ENCODE results near the gene CFAP299.

The CFAP299 gene

DNA sequence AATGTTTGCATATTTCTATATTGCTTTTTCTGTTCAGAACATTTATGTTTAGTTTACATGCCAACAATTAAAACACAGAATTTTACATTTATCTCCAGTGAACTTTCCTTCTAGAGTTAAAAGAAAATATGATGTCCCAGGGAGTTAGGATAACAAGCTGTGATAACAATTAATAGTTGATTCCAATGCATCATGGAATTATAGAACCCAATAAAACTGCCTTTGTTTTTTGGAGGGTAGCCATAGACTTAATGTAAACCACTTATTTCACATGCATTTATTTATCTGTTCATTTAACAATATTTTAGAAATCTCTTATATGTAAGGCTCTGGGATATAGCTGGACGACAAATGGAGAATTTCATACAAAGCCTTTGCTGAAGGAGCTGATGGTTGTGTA, 180.0 kb downstream of the CFAP299 start:
- DNase-seq (ENCODE audit: low read depth, low spot score) = no peak

- no peak for DNase-seq (ENCODE audit: low read depth, low spot score)
These were observed 185.9 kb downstream of the CFAP299 start for GRCh38 chr4:80521438-80521837.

DNA sequence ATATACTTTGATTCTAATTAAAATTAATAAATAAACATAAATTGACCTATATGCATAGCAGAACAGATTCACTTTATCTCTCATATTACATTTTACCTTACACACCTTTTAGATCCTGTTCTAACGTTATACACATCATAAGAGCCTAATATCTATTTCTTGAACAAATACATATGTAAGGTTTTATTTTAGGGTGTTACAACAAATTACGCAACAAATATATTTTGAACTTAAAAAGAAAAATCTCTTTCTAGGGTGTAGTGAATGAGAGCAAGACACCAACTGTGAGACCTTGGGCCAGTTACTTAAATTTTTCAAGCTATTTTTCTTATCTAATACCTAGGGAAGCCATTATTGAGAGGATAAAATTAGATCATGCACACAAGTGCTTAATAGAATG, 191.2 kb downstream of the CFAP299 start:
- DNase-seq (ENCODE audit: low read depth, low spot score) = no peak

DNA sequence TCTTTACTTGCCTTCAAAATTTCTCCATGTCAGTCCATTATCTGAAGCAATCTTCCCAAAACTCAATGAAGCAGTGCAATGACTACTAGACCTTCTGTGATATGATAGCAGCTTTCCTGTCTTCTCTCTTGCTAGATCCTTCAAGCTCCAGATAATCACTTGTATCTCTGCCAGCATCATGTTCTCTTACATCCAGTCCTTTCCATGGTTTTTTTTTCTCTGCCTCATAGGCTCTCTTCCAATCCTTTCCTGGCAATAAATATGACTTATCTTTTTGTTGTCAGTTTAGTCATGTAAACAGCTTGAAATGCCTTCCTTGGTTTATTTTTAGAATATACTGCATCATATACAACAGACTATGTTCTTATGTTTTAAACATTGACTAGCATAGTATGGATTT, 193.5 kb downstream of the CFAP299 start:
- no peak for DNase-seq (ENCODE audit: low read depth, low spot score)

DNA sequence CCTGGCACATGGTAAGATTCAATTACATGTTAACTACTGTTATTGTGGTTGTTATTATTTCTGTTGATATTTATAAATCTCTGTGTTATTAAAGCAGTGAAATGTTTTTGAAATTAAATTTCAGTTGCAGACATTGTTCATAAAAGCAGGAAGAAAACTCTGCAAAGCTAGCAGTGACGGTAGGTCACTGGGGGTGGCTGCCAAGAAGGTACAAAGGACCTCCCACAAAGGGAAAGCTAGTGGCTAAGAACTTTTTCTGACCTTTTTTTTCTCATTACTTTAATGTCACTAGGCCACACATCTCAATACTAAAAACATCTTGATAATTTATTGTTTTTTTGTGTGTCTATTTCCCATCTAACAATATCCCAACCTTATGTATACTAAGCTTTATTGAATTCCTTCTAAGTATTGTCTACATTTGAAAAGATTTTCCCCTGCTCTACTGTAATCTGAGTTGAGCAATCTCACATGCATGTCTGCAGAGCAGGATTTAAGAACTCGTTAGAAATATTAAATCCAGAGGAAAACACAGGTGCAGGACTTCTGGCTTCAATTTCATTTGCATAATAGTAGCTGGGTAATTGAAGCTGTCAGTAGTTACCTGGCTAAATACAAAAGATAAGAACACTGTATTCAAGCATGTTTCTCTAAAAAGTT, 197.3 kb downstream of the CFAP299 start:
- no peak for DNase-seq (ENCODE audit: low read depth, low spot score)

DNA sequence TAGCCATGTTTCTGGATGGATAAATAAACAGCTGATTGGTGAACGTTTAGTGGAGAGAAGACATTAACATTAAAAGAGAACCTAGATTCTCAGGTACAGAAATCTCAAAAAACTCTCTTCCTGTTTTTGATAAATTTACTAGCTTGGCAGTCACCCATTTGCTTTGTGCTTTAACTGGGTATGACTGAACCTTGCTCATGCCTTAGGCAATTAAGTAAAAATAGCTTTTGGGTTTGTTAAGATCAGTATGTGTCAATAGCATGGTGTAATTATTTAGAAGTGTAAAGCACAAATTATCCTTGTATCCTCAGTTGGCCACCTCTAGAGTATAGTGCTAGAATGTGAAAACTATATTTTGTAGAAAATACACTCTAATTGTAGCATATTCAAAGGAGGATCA, 200.0 kb downstream of the CFAP299 start:
- no peak for DNase-seq (ENCODE audit: low read depth, low spot score)

DNA sequence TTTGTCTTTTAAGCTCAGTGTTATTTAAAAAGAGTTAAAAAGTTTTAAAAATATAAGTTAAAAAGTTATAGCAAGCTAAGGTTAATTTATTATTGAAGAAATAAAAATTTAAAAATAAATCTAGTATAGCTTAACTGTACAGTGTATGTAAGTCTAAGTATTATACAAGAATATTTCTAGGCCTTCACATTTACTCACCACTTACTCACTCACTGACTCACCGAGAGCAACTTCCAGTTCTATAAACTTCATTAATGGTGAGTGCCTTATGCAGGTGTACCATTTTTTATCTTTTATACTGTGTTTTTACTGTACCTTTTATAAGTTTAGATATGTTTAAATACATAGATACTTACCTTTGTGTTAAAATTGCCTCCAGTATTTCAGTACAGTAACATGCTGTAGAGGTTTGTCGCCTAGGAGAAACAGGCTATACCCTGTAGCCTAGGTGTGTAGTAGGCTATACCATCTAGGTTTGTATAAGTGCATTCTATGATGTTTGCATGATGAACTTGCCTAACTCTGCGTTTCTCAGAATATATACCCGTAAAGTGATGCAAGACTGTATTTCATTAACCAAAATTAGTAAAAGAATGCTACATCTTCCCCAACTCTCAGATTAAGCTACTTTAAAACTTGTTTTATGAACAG, 202.9 kb downstream of the CFAP299 start:
- DNase-seq (ENCODE audit: low read depth, low spot score) = no peak

DNA sequence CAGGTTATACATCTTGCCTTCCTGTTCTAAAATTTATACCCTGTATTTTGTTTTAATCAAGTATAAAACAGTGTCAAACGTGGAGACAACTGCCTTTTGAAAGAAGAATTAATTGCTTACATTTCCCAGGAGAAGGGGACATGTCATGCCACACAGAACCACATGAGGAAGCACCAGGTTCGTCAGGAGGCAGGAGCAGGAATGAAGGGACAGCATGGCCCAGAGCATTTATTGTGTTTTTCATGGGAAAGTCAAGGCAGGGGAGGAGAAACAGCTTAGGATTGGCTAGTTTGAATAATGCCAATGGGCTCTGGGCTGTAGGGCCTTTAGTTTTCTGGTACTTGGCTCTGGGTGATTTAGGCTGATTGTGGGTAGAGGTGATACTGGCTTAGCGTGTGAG, 203.7 kb downstream of the CFAP299 start:
- no peak for DNase-seq (ENCODE audit: low read depth, low spot score)

DNA sequence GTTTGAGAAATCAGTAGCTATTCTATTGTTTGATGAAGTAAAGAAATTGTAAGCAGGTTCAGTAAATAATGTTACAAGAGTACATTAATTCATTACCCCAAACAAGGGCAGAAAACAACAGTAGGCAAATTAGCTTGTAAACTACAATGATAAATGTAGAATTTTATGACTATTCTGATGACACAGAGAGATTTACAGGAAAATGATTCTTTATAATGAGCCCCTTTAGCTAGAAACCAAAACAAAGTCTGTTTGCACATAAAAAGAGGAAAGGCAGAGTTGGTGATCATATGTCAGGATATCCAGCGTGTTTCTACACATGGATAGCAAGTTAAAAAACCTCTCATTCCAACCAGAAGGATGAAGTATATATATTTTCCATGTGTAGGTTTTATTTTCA, 204.8 kb downstream of the CFAP299 start:
- no peak for DNase-seq (ENCODE audit: low read depth, low spot score)

DNA sequence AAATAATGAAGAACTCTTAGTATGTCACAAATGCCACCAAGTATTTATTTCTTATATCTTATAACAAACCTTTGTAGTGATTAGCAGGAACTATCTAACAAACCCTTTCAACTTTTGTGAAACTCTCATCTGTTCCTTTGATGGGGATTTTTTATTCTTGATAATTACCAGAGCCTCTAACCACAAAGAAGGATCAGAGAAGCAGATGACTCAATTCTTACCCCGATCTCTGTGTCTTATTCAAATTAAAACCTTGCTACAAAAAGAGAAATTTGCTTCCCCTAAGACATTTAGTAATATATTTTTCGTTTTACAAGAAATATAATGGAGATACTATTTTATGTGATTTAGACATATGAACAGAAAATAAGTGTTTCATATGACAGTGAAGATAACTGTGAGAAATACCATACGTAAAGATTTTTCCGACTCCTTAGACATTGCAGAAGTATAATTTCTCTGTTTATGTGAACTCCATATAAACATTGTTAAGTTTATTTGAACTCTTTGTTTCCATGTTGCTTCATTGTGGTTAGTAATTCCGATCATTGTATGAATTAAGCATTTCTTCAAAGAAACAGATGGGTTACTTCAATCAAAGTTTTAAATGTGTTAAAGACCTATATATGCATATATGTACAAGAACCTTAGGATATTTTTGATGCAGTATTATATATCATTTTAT, 205.4 kb downstream of the CFAP299 start:
- no peak for DNase-seq (ENCODE audit: low read depth, low spot score)

- no peak for DNase-seq (ENCODE audit: low read depth, low spot score)
These were observed 207.2 kb downstream of the CFAP299 start for GRCh38 chr4:80542747-80543146.

DNA sequence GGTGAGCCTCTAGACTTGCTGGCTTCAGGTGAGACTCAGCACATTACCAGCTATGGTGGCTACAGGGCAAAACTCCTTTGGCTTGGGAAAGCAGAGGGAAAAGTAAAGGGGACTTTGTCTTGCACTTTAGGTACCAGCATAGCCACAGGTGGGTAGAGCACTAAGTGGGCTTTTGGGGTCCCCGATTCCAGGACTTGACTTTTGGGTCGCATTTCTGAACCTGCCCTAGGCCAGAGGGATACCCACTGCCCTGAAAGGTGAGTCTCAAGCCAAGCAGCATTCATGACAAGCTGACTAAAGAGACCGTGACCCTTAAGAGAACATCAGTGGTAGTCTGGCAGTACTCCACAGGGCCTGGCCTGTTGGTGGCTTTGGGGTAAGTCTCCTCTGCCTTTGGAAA, 224.8 kb downstream of the CFAP299 start:
- DNase-seq (ENCODE audit: low read depth, low spot score) = no peak

- DNase-seq (ENCODE audit: low read depth, low spot score) = no peak
These were observed 230.8 kb downstream of the CFAP299 start for GRCh38 chr4:80566203-80566872.

DNA sequence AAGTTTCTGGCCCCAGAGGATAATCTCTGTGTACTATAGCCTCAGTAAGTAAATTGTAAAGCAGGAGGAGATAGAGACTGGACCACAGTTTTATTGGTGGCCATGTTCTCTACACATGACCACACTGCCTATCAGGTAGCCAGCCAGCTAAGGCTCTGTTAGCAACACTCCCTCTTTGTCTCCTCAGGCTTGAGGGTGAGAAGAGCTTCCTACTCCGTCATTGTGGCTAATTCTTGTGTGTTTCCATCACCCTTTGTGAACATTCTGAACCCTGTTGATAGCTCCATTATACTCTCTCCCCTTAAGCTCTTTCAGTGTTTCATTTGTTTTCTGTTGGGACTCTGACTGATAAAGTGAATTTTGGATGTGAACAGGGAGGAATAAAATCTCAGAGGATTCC, 233.4 kb downstream of the CFAP299 start:
- no peak for DNase-seq (ENCODE audit: low read depth, low spot score)

- DNase-seq (ENCODE audit: low read depth, low spot score) = no peak
These were observed 241.3 kb downstream of the CFAP299 start for GRCh38 chr4:80576796-80577195.

- no peak for DNase-seq (ENCODE audit: low read depth, low spot score)
These were observed 242.5 kb downstream of the CFAP299 start for GRCh38 chr4:80578001-80578400.

GRCh38 chr4:80585542-80585941, 250.0 kb downstream of the CFAP299 start:
- DNase-seq (ENCODE audit: low read depth, low spot score) = no peak

- no peak for DNase-seq (ENCODE audit: low read depth, low spot score)
These were observed 251.2 kb downstream of the CFAP299 start for GRCh38 chr4:80586716-80587115.

- DNase-seq (ENCODE audit: low read depth, low spot score) = no peak
These were observed 252.4 kb downstream of the CFAP299 start for GRCh38 chr4:80587871-80588385.

DNA sequence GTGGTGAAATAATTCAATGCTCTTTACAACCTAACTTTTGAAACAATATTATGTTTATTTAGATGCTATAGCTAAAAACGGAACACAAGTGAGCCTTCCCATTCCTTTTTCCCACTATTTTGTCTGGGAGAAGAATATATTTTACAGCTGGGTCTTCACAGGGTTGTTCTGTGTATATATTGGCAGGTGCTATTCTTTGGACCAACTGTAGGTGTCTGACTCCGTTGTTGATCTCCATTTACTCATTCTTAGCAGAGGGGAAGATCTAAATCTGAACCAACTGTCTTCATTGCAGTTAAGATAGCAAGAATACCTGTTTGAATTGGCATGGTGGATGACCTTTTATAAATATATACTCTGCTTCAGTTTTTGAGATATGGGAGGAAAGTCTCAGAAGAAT, 257.4 kb downstream of the CFAP299 start:
- no peak for DNase-seq (ENCODE audit: low read depth, low spot score)

DNA sequence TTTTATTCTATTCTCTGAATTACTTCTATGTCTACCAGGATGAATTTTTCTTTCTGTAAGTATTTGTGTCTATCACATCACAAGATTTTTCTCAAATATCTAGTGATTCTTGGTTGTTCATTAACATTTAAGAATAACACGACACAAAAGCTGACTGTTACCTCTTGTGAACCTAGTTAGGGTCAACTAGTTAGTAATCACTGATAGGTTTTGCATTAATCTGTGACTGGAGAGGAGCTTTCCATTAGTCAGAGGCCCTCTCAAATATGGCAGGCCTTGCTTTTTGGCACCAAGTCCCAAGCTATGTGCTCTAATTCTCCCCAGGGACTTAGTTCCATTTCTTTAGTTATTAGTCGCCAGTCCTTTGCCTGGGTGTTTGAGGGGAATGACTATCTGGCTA, 259.2 kb downstream of the CFAP299 start:
- DNase-seq (ENCODE audit: low read depth, low spot score) = no peak

- no peak for DNase-seq (ENCODE audit: low read depth, low spot score)
These were observed 272.9 kb downstream of the CFAP299 start for GRCh38 chr4:80608281-80608980.
